GM12865 (cell line): ENCODE measurements around the gene CDC42BPB.

Source experiments
- DNase-seq: peaks from one replicate; pipeline ENCODE4 v3.0.0; 2010; ENCODE audit warnings: low read depth
- H3K4me3 ChIP-seq: 2 replicates; pipeline ENCODE4 v1.5.1; 2011; ENCODE audit warnings: mild to moderate bottlenecking, low read depth, low read length, control low read depth
- TF ChIP-seq, protein P1 (sequence below): IDR thresholded peaks from 2 replicates; pipeline ENCODE4 v1.5.1; 2011; ENCODE audit warnings: low read length, control low read depth, low read depth, inconsistent platforms; ENCODE audit not compliant: insufficient read depth; ENCODE audit errors: missing control alignments

The CDC42BPB gene

GRCh38 chr14:102933618-102934231, 123.6 kb downstream of the CDC42BPB start:
- no peak overlapping the region for H3K4me3 ChIP-seq
- TF ChIP-seq, protein P1, sequence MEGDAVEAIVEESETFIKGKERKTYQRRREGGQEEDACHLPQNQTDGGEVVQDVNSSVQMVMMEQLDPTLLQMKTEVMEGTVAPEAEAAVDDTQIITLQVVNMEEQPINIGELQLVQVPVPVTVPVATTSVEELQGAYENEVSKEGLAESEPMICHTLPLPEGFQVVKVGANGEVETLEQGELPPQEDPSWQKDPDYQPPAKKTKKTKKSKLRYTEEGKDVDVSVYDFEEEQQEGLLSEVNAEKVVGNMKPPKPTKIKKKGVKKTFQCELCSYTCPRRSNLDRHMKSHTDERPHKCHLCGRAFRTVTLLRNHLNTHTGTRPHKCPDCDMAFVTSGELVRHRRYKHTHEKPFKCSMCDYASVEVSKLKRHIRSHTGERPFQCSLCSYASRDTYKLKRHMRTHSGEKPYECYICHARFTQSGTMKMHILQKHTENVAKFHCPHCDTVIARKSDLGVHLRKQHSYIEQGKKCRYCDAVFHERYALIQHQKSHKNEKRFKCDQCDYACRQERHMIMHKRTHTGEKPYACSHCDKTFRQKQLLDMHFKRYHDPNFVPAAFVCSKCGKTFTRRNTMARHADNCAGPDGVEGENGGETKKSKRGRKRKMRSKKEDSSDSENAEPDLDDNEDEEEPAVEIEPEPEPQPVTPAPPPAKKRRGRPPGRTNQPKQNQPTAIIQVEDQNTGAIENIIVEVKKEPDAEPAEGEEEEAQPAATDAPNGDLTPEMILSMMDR = no peak
- no peak for DNase-seq

DNA sequence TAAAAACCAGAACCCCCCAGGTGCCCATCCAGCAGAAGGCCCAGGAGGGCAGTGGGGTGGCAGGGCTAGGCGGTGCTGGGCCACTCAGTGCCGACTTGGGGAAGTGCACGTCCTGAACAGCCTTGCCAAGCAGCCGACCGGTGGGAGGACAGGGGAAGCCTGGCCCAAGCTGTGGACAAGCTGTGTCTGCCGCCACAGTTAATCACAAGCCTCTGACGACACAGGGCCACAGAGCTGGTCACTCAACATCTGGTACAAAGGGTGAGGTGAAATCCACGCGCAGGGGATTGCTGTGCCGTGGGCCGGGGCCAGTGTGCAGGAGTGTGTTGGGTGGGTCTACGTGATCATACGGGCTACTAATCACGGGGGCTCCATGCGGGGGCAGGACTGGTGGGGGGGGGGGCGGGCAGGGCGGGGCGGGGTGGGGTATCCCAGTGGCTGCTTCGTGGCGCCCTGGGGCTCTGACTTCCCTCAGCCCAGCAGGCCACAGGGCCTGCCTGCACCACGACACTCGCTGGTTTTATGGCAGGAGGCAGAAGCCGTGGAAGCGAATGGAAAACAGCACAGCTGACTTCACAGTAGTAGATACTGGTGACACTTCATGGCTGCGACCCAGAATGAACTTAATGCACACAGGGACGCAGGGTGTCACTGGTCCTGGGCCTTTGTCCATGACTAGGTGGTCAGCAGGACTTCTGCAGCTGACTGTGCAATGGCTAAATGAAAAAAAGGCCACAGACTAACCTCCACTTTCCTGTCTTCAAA, 124.7 kb downstream of the CDC42BPB start:
- no peak overlapping the region for H3K4me3 ChIP-seq
- no peak for DNase-seq
- TF ChIP-seq, protein P1 = no peak

- DNase-seq = no peak
- no peak overlapping the region for H3K4me3 ChIP-seq
- TF ChIP-seq, protein P1 = no peak
Measured at GRCh38 chr14:102931580-102932285, 125.6 kb downstream of the CDC42BPB start.

DNA sequence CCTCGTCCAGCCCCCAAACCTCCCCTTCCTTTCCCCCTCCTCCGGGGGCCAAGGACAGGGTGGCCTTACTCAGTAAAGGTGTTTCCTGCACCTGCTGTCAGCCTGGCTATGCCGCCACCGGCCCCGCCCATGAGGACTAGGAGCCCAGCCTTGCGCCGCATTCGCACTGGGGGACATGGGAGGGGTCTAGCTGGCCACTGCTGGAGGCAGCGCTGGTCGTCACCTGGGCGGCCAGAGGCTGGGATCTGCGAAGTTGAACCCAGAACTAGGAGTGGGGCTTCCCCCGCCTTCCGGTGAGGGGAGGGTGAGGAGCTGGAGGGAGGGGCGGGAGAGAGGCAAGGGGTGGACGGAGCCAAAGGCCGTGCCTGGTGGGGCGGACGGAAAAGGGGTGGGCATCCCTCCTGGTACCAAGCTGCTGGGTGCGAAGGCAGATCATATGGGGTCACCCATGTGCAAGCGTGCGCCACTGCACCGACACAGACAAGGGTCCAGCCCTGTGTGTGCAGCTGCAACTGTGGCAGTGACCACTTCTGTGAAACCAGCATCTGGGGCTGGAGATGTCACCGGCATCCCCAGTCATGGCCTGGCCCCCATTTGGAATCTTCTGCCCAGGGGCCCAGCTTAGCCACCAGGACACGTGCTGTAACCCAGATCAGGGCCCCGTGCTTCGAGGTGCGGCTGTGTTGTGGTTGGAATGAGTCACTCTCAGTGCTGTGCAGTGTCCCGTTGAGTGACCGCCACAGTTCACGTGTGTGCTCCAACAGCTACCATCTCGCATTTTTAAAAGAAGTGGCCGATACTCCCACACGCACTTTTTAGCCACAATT, 126.4 kb downstream of the CDC42BPB start:
- DNase-seq = no peak
- H3K4me3 ChIP-seq = no peak overlapping the region
- TF ChIP-seq, protein P1 = no peak

DNA sequence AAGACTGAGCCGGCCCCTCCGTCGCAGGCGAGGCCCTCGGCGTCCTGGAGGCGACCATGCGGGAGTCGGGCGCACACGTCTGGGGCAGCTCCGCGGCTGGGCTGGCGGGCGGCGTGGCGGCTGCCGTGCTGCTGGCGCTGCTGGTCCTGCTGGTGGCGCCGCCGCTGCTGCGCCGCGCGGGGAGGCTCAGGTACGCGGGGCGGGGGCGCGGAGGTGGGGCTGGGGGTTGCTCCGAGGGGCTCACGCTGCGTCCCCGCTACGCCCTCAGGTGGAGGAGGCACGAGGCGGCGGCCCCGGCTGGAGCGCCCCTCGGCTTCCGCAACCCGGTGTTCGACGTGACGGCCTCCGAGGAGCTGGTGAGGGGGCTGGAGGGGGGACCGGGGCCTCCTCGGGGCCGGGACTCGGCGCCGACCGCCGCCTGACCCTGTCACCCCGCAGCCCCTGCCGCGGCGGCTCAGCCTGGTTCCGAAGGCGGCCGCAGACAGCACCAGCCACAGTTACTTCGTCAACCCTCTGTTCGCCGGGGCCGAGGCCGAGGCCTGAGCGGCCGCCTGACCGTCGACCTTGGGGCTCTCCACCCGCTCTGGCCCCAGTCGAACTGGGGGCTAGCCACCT, 127.1 kb downstream of the CDC42BPB start:
- TF ChIP-seq, protein P1 = no peak
- no peak for DNase-seq
- no peak overlapping the region for H3K4me3 ChIP-seq
